SK-N-SH treated with all-trans-retinoic acid at 6 μM for 48 hours (cell line): ENCODE results near the gene STXBP1.
A peak's percentile ranks its signal among the peaks of the same experiment; 100 is the strongest.

Source experiments
- ATAC-seq: fragments of 200-7000 bp; cut with Tn5 transposase; 3 replicates; pipeline ENCODE4 v1.9.1; 2020; ENCODE audit warnings: mild to moderate bottlenecking, moderate library complexity
- ARNTL ChIP-seq: fragments of 450-650 bp; formaldehyde crosslinking; IDR thresholded peaks from 2 replicates; pipeline ENCODE4 v1.5.0; 2020; ENCODE audit warnings: low read depth, mild to moderate bottlenecking, moderate library complexity, borderline replicate concordance
- BACH2 ChIP-seq: fragments of 250-450 bp; sonication (Bioruptor Pico); IDR thresholded peaks from 2 replicates; pipeline ENCODE4 v1.9.0; 2021; ENCODE audit warnings: mild to moderate bottlenecking, borderline replicate concordance
- CREB5 ChIP-seq: fragments of 250-450 bp; sonication (Bioruptor Pico); IDR thresholded peaks from 2 replicates; pipeline ENCODE4 v1.5.1; 2020; ENCODE audit warnings: low read depth, mild to moderate bottlenecking, moderate library complexity
- CSDC2 ChIP-seq: fragments of 250-450 bp; sonication (Bioruptor Pico); IDR thresholded peaks from 2 replicates; pipeline ENCODE4 v1.5.0; 2020; ENCODE audit warnings: mild to moderate bottlenecking, moderate library complexity
- CSRNP3 ChIP-seq: fragments of 250-450 bp; sonication (Bioruptor Pico); IDR thresholded peaks from 2 replicates; pipeline ENCODE4 v1.5.1; 2021; ENCODE audit warnings: mild to moderate bottlenecking, moderate library complexity
- ESRRG ChIP-seq: fragments of 250-450 bp; sonication (Bioruptor Pico); IDR thresholded peaks from 2 replicates; pipeline ENCODE4 v1.6.1; 2021; ENCODE audit warnings: mild to moderate bottlenecking
- GLIS3 ChIP-seq: fragments of 250-450 bp; sonication (Bioruptor Pico); IDR thresholded peaks from 2 replicates; pipeline ENCODE4 v1.5.0; 2020; ENCODE audit warnings: mild to moderate bottlenecking, moderate library complexity
- ISL1 ChIP-seq: fragments of 250-450 bp; sonication (Bioruptor Pico); IDR thresholded peaks from 2 replicates; pipeline ENCODE4 v2.1.2; 2022; ENCODE audit warnings: mild to moderate bottlenecking, moderate library complexity
- OSR1 ChIP-seq: fragments of 250-450 bp; sonication (Bioruptor Pico); IDR thresholded peaks from 2 replicates; pipeline ENCODE4 v1.8.0; 2022; ENCODE audit warnings: moderate library complexity, mild to moderate bottlenecking, inconsistent platforms
- PATZ1 ChIP-seq: fragments of 250-450 bp; sonication (Bioruptor Pico); IDR thresholded peaks from 2 replicates; pipeline ENCODE4 v1.8.0; 2020; ENCODE audit warnings: mild to moderate bottlenecking, moderate library complexity, borderline replicate concordance
- PPARA ChIP-seq: fragments of 250-450 bp; sonication (Bioruptor Pico); IDR thresholded peaks from 2 replicates; pipeline ENCODE4 v1.5.0; 2020; ENCODE audit warnings: mild to moderate bottlenecking, borderline replicate concordance
- SNAI2 ChIP-seq: fragments of 250-450 bp; sonication (Bioruptor Pico); IDR thresholded peaks from 2 replicates; pipeline ENCODE4 v1.5.0; 2020; ENCODE audit warnings: mild to moderate bottlenecking, moderate library complexity
- TCF4 ChIP-seq: fragments of 250-450 bp; sonication (Bioruptor Pico); IDR thresholded peaks from 2 replicates; pipeline ENCODE4 v1.8.0; 2021; ENCODE audit warnings: mild to moderate bottlenecking, moderate library complexity, borderline replicate concordance
- TOX ChIP-seq: fragments of 250-450 bp; sonication (Bioruptor Pico); IDR thresholded peaks from 2 replicates; pipeline ENCODE4 v1.8.0; 2021; ENCODE audit warnings: mild to moderate bottlenecking, moderate library complexity, borderline replicate concordance
- TSHZ2 ChIP-seq: fragments of 250-450 bp; sonication (Bioruptor Pico); IDR thresholded peaks from 2 replicates; pipeline ENCODE4 v1.5.0; 2020; ENCODE audit warnings: mild to moderate bottlenecking, moderate library complexity
- ZFP30 ChIP-seq: fragments of 450-650 bp; formaldehyde crosslinking; IDR thresholded peaks from 2 replicates; pipeline ENCODE4 v1.5.0; 2022; ENCODE audit warnings: mild to moderate bottlenecking, moderate library complexity
- ZNF70 ChIP-seq: fragments of 450-650 bp; formaldehyde crosslinking; IDR thresholded peaks from 2 replicates; pipeline ENCODE4 v1.5.0; 2020; ENCODE audit warnings: mild to moderate bottlenecking, moderate library complexity
- ZNF8 ChIP-seq: fragments of 450-650 bp; formaldehyde crosslinking; IDR thresholded peaks from 2 replicates; pipeline ENCODE4 v1.5.0; 2020; ENCODE audit warnings: mild to moderate bottlenecking, moderate library complexity

Gene STXBP1

DNA sequence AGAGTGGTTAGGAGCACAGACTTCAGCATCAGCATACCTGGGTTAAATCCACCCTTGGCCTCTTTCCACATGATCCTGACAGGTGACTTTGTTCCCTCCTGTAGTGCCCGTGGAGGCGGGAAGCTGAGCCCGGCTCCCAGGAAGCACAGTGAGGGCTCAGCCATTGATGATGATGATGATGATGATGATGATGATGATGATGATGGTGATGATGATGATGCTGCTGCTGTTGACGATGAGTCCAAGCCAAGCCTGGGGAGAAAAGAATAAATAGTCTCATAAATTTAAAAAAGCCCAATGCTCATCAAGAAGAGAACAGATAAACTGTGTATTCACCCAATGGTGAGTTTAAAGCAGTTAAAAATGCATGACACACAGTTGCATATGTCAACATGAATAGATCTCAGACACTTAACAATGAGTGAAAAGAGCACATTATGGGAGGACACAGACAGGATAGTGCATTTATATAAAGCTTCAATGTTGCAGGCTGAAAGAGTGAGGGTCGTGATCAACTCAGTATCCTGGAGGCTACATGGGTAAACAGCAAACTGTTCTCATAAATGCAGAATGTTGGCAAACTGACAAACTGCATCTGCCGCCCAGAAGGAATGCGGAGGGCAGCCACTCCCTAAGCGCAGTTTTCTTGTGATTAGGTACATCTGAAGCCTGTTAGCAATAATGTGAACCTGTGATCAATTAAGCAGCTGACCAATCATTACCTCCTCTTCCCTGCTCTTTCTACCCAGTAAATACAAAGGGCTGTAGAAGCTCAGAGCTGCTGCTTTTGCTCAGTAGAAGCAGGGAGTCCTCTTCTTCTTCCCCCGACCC lies 83.0 kb downstream of the STXBP1 start:
- ATAC-seq, result peak; percentile 46
- TF ChIP-seq OSR1 (CRISPR knock-in tag) (no peak), BACH2 (no peak), CSRNP3 (no peak), ARNTL (CRISPR knock-in tag) (no peak), ZNF8 (no peak), TOX (CRISPR knock-in tag) (no peak), CSDC2 (CRISPR knock-in tag) (no peak), CREB5 (CRISPR knock-in tag) (no peak)

DNA sequence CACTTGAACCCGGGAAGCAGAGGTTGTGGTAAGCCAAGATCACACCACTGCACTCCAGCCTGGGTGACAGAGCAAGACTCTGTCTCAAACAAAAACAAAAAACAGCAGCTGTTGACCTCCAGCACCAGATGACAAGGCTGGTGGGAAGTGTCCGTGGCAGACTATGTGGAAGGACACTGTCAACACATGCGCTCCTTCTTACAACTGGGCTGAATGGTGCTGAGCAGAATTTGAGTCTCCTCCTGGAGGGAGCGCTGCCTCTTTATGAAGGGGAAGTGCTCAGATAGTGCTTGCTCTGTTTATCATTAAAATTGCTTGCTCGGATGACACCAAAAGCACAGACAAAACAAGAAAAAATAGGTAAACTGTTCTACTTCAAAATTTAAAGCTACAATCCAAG lies 85.5 kb downstream of the STXBP1 start:
- no peak for ATAC-seq
- TF ChIP-seq CSDC2 (CRISPR knock-in tag) (no peak), ESRRG (no peak), PPARA (CRISPR knock-in tag) (no peak), GLIS3 (CRISPR knock-in tag) (no peak), TCF4 (CRISPR knock-in tag) (no peak), OSR1 (CRISPR knock-in tag) (no peak), ZNF70 (CRISPR knock-in tag) (no peak), ZFP30 (CRISPR knock-in tag) (no peak), SNAI2 (CRISPR knock-in tag) (no peak), TOX (CRISPR knock-in tag) (no peak), ZNF8 (no peak), BACH2 (no peak), ISL1 (CRISPR knock-in tag) (no peak)

GRCh38 chr9:127698386-127698785 lies 86.3 kb downstream of the STXBP1 start:
- ATAC-seq, result no peak
- TF ChIP-seq PATZ1 (CRISPR knock-in tag) (no peak), TSHZ2 (no peak), ZNF70 (CRISPR knock-in tag) (no peak), ISL1 (CRISPR knock-in tag) (no peak), OSR1 (CRISPR knock-in tag) (no peak), PPARA (CRISPR knock-in tag) (no peak), CSDC2 (CRISPR knock-in tag) (no peak), CSRNP3 (no peak), ARNTL (CRISPR knock-in tag) (no peak)
